HEK293 (cell line): ENCODE measurements around the gene STEAP3.

Experiments used
- CTCF ChIA-PET: fragments of 350-600 bp; formaldehyde crosslinking; extraction: SDS; loops from one replicate; lab custom pipeline; 2021; ENCODE audit warnings: antibody characterized with exemption; lab: Yijun Ruan, JAX
- POLR2A ChIA-PET: fragments of 300-600 bp; formaldehyde crosslinking; extraction: SDS; loops from one replicate; lab custom pipeline; 2020; ENCODE audit warnings: antibody characterized with exemption, inconsistent platforms; lab: Yijun Ruan, JAX
- H3K27ac ChIP-seq: fragments of 200-500 bp; sonication (Bioruptor generic); 2 replicates; pipeline ENCODE4 v1.5.1; 2014; ENCODE audit warnings: low read depth, low read length, control low read depth, inconsistent platforms; ENCODE audit errors: extremely low read depth
- H3K36me3 ChIP-seq, 2 experiments: fragments of 200-500 bp in 1 of 2; sonication (Bioruptor generic) in 1 of 2; 1 replicate in 1 of 2; 2 replicates in 1 of 2; pipeline ENCODE4 v1.5.1; 2014 to 2017; ENCODE audit warnings: inconsistent platforms in 2 of 2, low read length in 2 of 2; ENCODE audit not compliant: control insufficient read depth in 2 of 2, insufficient read depth in 1 of 2
- H3K4me1 ChIP-seq: fragments of 200-500 bp; sonication (Bioruptor generic); 2 replicates; pipeline ENCODE4 v1.5.1; 2014; ENCODE audit warnings: mild to moderate bottlenecking, low read length, inconsistent platforms; ENCODE audit not compliant: control insufficient read depth, insufficient read depth
- H3K4me3 ChIP-seq: 2 replicates; pipeline ENCODE4 v1.5.1; 2011; ENCODE audit warnings: low read depth, mild to moderate bottlenecking, control low read depth, low read length, moderate library complexity
- H3K9me3 ChIP-seq: fragments of 200-500 bp; sonication (Bioruptor generic); 2 replicates; pipeline ENCODE4 v1.5.1; 2014; ENCODE audit warnings: low read depth, low read length, inconsistent platforms; ENCODE audit not compliant: control insufficient read depth, insufficient read depth
- BCL11B ChIP-seq: fragments of 450-650 bp; formaldehyde crosslinking; IDR thresholded peaks from 2 replicates; pipeline ENCODE4 v1.5.1; 2016; ENCODE audit warnings: low read depth, missing biosample characterization, missing genetic modification characterization
- PATZ1 ChIP-seq: fragments of 450-650 bp; formaldehyde crosslinking; IDR thresholded peaks from 2 replicates; pipeline ENCODE4 v1.5.1; 2016; ENCODE audit warnings: missing biosample characterization, missing genetic modification characterization
- ZNF202 ChIP-seq: fragments of 450-650 bp; formaldehyde crosslinking; IDR thresholded peaks from 2 replicates; pipeline ENCODE4 v1.5.1; 2016; ENCODE audit warnings: missing biosample characterization, missing genetic modification characterization, borderline replicate concordance
- ZNF214 ChIP-seq: fragments of 450-650 bp; formaldehyde crosslinking; IDR thresholded peaks from 2 replicates; pipeline ENCODE4 v1.5.1; 2017; ENCODE audit warnings: missing biosample characterization, mild to moderate bottlenecking, missing genetic modification characterization, borderline replicate concordance
- ZNF280C ChIP-seq: fragments of 450-650 bp; formaldehyde crosslinking; IDR thresholded peaks from 2 replicates; pipeline ENCODE4 v1.5.1; 2016; ENCODE audit warnings: missing biosample characterization, missing genetic modification characterization
- ZNF311 ChIP-seq: fragments of 450-650 bp; formaldehyde crosslinking; IDR thresholded peaks from 2 replicates; pipeline ENCODE4 v1.5.1; 2017; ENCODE audit warnings: missing biosample characterization, missing genetic modification characterization, borderline replicate concordance
- ZNF354C ChIP-seq: fragments of 450-650 bp; formaldehyde crosslinking; IDR thresholded peaks from 2 replicates; pipeline ENCODE4 v1.5.1; 2016; ENCODE audit warnings: missing biosample characterization, missing genetic modification characterization, low read depth, borderline replicate concordance
- ZNF366 ChIP-seq: fragments of 450-650 bp; formaldehyde crosslinking; conservative IDR thresholded peaks from 2 replicates; pipeline ENCODE4 v1.5.1; 2016; ENCODE audit warnings: missing biosample characterization, missing genetic modification characterization
- ZNF394 ChIP-seq: fragments of 450-650 bp; formaldehyde crosslinking; IDR thresholded peaks from 2 replicates; pipeline ENCODE4 v1.5.1; 2016; ENCODE audit warnings: missing biosample characterization, missing genetic modification characterization, mild to moderate bottlenecking, moderate library complexity, borderline replicate concordance
- ZNF530 ChIP-seq: fragments of 450-650 bp; formaldehyde crosslinking; IDR thresholded peaks from 2 replicates; pipeline ENCODE4 v1.5.1; 2016; ENCODE audit warnings: low read depth, missing biosample characterization, missing genetic modification characterization
- ZNF561 ChIP-seq: fragments of 450-650 bp; IDR thresholded peaks from 2 replicates; pipeline ENCODE4 v1.5.1; 2018; ENCODE audit warnings: missing biosample characterization, missing genetic modification characterization, borderline replicate concordance
- ZNF580 ChIP-seq: fragments of 450-650 bp; formaldehyde crosslinking; IDR thresholded peaks from 2 replicates; pipeline ENCODE4 v1.5.1; 2016; ENCODE audit warnings: missing biosample characterization, missing genetic modification characterization
- ZNF600 ChIP-seq: fragments of 450-650 bp; formaldehyde crosslinking; IDR thresholded peaks from 2 replicates; pipeline ENCODE4 v1.5.1; 2016; ENCODE audit warnings: missing biosample characterization, missing genetic modification characterization
- ZNF660 ChIP-seq: fragments of 450-650 bp; IDR thresholded peaks from 2 replicates; pipeline ENCODE4 v1.5.1; 2018; ENCODE audit warnings: missing biosample characterization, mild to moderate bottlenecking, missing genetic modification characterization
- TF ChIP-seq, protein P1 (sequence below): fragments of 450-650 bp; formaldehyde crosslinking; IDR thresholded peaks from 2 replicates; pipeline ENCODE4 v1.5.1; 2016; ENCODE audit warnings: missing biosample characterization, missing genetic modification characterization
- TF ChIP-seq, protein P2 (sequence below): sonication (generic); formaldehyde crosslinking; IDR thresholded peaks from 2 replicates; pipeline ENCODE4 v1.8.1; 2022; ENCODE audit warnings: mild to moderate bottlenecking, moderate library complexity, missing genetic modification reagents
- TF ChIP-seq, protein P3 (sequence below): fragments of 450-650 bp; formaldehyde crosslinking; IDR thresholded peaks from 2 replicates; pipeline ENCODE4 v1.5.1; 2016; ENCODE audit warnings: missing biosample characterization, missing genetic modification characterization
- TF ChIP-seq, protein P4 (sequence below): fragments of 450-650 bp; formaldehyde crosslinking; IDR thresholded peaks from 2 replicates; pipeline ENCODE4 v1.5.0; 2017; ENCODE audit warnings: missing biosample characterization, missing genetic modification characterization, borderline replicate concordance

The STEAP3 gene

GRCh38 chr2:119255760-119256581 is 32.3 kb downstream of the STEAP3 start:
- POLR2A ChIA-PET, result no interaction called here
- Histone ChIP-seq H3K4me3 (no peak overlapping the region), H3K27ac (no peak overlapping the region), H3K4me1 (peaks cover 14% of the 10 kb centered on the region), H3K36me3 (peaks cover 0 to 30% of the 10 kb centered on the region in 2 experiments; a peak in 2 of 3 replicates), H3K9me3 (no peaks in the 10 kb centered on the region)
- CTCF ChIA-PET, result interaction anchor here (0.6 to 2.1 kb wide), 3 partner anchors 10 to 37 kb away, joined by 3 to 11 read pairs (median 3); no protein-coding TSS in a partner anchor
- TF ChIP-seq BCL11B, result no peak
- no peak for TF ChIP-seq ZNF394 (tag by site-specific recombination)
- TF ChIP-seq ZNF280C, result no peak
- no peak for TF ChIP-seq ZNF354C
- TF ChIP-seq ZNF561 (tag by site-specific recombination), result no peak
- TF ChIP-seq ZNF214 (tag by site-specific recombination), result no peak
- TF ChIP-seq, protein P1, sequence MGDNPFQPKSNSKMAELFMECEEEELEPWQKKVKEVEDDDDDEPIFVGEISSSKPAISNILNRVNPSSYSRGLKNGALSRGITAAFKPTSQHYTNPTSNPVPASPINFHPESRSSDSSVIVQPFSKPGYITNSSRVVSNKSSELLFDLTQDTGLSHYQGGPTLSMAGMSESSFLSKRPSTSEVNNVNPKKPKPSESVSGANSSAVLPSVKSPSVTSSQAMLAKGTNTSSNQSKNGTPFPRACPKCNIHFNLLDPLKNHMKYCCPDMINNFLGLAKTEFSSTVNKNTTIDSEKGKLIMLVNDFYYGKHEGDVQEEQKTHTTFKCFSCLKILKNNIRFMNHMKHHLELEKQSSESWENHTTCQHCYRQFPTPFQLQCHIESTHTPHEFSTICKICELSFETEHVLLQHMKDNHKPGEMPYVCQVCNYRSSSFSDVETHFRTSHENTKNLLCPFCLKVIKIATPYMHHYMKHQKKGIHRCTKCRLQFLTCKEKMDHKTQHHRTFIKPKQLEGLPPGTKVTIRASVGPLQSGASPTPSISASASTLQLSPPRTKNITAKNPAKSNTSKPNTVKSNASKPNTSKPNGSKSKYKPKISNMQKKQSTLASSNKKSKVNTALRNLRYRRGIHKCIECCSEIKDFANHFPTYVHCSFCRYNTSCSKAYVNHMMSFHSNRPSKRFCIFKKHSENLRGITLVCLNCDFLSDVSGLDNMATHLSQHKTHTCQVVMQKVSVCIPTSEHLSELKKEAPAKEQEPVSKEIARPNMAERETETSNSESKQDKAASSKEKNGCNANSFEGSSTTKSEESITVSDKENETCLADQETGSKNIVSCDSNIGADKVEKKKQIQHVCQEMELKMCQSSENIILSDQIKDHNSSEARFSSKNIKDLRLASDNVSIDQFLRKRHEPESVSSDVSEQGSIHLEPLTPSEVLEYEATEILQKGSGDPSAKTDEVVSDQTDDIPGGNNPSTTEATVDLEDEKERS, result no peak
- TF ChIP-seq PATZ1 (tag by site-specific recombination), result no peak
- TF ChIP-seq, protein P2, sequence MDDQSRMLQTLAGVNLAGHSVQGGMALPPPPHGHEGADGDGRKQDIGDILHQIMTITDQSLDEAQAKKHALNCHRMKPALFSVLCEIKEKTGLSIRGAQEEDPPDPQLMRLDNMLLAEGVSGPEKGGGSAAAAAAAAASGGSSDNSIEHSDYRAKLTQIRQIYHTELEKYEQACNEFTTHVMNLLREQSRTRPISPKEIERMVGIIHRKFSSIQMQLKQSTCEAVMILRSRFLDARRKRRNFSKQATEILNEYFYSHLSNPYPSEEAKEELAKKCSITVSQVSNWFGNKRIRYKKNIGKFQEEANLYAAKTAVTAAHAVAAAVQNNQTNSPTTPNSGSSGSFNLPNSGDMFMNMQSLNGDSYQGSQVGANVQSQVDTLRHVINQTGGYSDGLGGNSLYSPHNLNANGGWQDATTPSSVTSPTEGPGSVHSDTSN (CRISPR knock-in tag), result no peak
- TF ChIP-seq ZNF580, result no peak
- no peak for TF ChIP-seq ZNF311 (tag by site-specific recombination)
- TF ChIP-seq ZNF530 (tag by site-specific recombination), result no peak
- no peak for TF ChIP-seq ZNF366 (tag by site-specific recombination)
- TF ChIP-seq ZNF600 (tag by site-specific recombination), result peak; percentile 58
- TF ChIP-seq, protein P3, sequence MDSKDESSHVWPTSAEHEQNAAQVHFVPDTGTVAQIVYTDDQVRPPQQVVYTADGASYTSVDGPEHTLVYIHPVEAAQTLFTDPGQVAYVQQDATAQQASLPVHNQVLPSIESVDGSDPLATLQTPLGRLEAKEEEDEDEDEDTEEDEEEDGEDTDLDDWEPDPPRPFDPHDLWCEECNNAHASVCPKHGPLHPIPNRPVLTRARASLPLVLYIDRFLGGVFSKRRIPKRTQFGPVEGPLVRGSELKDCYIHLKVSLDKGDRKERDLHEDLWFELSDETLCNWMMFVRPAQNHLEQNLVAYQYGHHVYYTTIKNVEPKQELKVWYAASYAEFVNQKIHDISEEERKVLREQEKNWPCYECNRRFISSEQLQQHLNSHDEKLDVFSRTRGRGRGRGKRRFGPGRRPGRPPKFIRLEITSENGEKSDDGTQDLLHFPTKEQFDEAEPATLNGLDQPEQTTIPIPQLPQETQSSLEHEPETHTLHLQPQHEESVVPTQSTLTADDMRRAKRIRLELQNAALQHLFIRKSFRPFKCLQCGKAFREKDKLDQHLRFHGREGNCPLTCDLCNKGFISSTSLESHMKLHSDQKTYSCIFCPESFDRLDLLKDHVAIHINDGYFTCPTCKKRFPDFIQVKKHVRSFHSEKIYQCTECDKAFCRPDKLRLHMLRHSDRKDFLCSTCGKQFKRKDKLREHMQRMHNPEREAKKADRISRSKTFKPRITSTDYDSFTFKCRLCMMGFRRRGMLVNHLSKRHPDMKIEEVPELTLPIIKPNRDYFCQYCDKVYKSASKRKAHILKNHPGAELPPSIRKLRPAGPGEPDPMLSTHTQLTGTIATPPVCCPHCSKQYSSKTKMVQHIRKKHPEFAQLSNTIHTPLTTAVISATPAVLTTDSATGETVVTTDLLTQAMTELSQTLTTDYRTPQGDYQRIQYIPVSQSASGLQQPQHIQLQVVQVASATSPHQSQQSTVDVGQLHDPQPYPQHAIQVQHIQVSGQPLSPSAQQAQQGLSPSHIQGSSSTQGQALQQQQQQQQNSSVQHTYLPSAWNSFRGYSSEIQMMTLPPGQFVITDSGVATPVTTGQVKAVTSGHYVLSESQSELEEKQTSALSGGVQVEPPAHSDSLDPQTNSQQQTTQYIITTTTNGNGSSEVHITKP (tag by site-specific recombination), result peak; percentile 69
- TF ChIP-seq, protein P4, sequence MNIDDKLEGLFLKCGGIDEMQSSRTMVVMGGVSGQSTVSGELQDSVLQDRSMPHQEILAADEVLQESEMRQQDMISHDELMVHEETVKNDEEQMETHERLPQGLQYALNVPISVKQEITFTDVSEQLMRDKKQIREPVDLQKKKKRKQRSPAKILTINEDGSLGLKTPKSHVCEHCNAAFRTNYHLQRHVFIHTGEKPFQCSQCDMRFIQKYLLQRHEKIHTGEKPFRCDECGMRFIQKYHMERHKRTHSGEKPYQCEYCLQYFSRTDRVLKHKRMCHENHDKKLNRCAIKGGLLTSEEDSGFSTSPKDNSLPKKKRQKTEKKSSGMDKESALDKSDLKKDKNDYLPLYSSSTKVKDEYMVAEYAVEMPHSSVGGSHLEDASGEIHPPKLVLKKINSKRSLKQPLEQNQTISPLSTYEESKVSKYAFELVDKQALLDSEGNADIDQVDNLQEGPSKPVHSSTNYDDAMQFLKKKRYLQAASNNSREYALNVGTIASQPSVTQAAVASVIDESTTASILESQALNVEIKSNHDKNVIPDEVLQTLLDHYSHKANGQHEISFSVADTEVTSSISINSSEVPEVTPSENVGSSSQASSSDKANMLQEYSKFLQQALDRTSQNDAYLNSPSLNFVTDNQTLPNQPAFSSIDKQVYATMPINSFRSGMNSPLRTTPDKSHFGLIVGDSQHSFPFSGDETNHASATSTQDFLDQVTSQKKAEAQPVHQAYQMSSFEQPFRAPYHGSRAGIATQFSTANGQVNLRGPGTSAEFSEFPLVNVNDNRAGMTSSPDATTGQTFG (tag by site-specific recombination), result no peak
- peak; percentile 49; the same call in 1 of the 2 replicates for TF ChIP-seq ZNF660 (tag by site-specific recombination)
- no peak for TF ChIP-seq ZNF202 (tag by site-specific recombination)
